Measurements from ENCODE around the gene RAD51B. TPM values are rescaled to one million over a fixed set of nuclear protein-coding genes. Genes with fewer than 3 reads are reported as not detected.

The RAD51B gene
- total RNA-seq, 3 donors from 2014 or later: 10.6 to 77.6 (median 33.8) TPM

DNA sequence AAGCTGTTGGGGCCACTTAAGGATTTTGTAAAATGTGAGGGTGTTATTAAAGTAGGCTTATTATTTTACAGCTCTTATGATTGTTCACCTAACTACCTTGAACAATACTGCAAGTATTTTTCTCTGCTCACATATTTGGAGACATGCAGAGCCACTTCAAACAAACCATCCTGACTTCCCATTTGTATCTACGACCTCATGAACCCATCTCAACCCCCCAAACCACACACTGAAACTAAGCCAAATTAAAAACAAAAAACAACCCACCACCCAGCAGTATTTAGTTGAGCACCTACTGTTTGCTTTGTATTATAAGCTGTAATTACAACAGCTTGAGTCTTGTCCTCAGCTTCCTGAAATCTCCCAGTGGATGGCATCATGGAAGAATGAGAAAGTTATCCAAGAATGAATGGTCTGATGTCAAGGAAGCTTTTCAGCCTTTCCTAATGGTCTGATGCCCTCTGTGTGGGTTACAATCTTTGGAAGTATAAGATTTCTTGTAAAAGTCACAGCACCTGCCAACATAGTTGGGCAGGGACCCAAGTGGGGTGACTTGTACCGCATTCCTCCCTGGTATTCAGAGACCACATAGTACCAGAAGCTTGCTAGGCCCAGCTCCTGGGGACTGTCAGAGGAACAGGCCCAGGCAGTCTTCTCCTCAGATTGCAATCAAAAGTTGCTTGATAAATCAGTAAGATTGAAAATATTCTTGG is 556.6 kb downstream of the RAD51B start:
- no peaks in the 10 kb centered on the region for H3K9me3 ChIP-seq
- H3K4me3 ChIP-seq: no peak overlapping the region
- intact Hi-C loops (cut with DNase I; ENCODE audit: low total_unique reads): no loop called here
- TF ChIP-seq, protein P1, sequence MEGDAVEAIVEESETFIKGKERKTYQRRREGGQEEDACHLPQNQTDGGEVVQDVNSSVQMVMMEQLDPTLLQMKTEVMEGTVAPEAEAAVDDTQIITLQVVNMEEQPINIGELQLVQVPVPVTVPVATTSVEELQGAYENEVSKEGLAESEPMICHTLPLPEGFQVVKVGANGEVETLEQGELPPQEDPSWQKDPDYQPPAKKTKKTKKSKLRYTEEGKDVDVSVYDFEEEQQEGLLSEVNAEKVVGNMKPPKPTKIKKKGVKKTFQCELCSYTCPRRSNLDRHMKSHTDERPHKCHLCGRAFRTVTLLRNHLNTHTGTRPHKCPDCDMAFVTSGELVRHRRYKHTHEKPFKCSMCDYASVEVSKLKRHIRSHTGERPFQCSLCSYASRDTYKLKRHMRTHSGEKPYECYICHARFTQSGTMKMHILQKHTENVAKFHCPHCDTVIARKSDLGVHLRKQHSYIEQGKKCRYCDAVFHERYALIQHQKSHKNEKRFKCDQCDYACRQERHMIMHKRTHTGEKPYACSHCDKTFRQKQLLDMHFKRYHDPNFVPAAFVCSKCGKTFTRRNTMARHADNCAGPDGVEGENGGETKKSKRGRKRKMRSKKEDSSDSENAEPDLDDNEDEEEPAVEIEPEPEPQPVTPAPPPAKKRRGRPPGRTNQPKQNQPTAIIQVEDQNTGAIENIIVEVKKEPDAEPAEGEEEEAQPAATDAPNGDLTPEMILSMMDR (IDR thresholded peaks at IDR 0.05): no peak
- TF ChIP-seq POLR2AphosphoS5 (IDR thresholded peaks at IDR 0.05) (no peak), POLR2A (IDR thresholded peaks at IDR 0.05) (no peak)
- H3K27me3 ChIP-seq: no peaks in the 10 kb centered on the region
- peak overlapping the region; percentile 82 to 84 for H3K27ac ChIP-seq
- peak in 1 of 2 donors; percentile 55 for DNase-seq (ENCODE audit: low spot score in 2 of 2)
- no peaks in the 10 kb centered on the region for H3K36me3 ChIP-seq
- peaks cover 0 to 6% of the 10 kb centered on the region in 2 donors for H3K4me1 ChIP-seq

DNA sequence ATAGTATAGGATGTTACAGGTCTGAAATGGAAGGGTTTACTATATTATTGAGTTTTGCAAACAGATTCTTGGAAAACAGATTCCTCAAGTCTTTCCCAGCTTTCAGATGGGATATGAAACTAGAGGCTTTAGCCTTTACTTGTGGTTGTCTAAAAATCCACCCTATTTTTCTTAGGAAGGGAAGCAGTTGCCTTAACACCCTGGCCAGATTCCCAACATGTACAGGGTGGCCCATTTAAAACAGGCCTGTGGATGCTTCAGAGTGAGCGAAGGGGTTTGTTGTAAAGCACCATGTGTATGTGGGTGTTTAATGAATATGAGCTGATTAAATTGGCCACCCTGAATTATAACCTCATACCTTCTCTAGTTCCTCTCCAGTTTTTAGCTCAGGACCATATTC is 557.4 kb downstream of the RAD51B start:
- Histone ChIP-seq H3K4me3 (no peak overlapping the region), H3K4me1 (peaks cover 0 to 6% of the 10 kb centered on the region in 2 donors), H3K27ac (peak overlapping the region; percentile 82 to 84), H3K27me3 (no peaks in the 10 kb centered on the region), H3K36me3 (no peaks in the 10 kb centered on the region), H3K9me3 (no peaks in the 10 kb centered on the region)
- DNase-seq (ENCODE audit: low spot score in 2 of 2): no peak
- intact Hi-C loops (cut with DNase I; ENCODE audit: low total_unique reads): no loop called here
- TF ChIP-seq, protein P1 (IDR thresholded peaks at IDR 0.05): no peak
- no peak for TF ChIP-seq POLR2A (IDR thresholded peaks at IDR 0.05)

- Histone ChIP-seq H3K4me3 (peak overlapping the region in 1 of 3 donors; percentile 9), H3K27ac (peak overlapping the region; percentile 82 to 84), H3K27me3 (no peaks in the 10 kb centered on the region), H3K9me3 (no peaks in the 10 kb centered on the region), H3K36me3 (no peaks in the 10 kb centered on the region), H3K4me1 (peaks cover 0 to 6% of the 10 kb centered on the region in 2 donors)
- DNase-seq (ENCODE audit: low spot score in 2 of 2): peak in 1 of 2 donors; percentile 63
- intact Hi-C loops (cut with DNase I; ENCODE audit: low total_unique reads): no loop called here
- TF ChIP-seq POLR2A (IDR thresholded peaks at IDR 0.05) (no peak), POLR2AphosphoS5 (IDR thresholded peaks at IDR 0.05) (peak in 2 of 3 donors; percentile 33 to 43)
- TF ChIP-seq, protein P1 (IDR thresholded peaks at IDR 0.05): no peak
Observed at GRCh38 chr14:68377459-68377858, 557.9 kb downstream of the RAD51B start.

DNA sequence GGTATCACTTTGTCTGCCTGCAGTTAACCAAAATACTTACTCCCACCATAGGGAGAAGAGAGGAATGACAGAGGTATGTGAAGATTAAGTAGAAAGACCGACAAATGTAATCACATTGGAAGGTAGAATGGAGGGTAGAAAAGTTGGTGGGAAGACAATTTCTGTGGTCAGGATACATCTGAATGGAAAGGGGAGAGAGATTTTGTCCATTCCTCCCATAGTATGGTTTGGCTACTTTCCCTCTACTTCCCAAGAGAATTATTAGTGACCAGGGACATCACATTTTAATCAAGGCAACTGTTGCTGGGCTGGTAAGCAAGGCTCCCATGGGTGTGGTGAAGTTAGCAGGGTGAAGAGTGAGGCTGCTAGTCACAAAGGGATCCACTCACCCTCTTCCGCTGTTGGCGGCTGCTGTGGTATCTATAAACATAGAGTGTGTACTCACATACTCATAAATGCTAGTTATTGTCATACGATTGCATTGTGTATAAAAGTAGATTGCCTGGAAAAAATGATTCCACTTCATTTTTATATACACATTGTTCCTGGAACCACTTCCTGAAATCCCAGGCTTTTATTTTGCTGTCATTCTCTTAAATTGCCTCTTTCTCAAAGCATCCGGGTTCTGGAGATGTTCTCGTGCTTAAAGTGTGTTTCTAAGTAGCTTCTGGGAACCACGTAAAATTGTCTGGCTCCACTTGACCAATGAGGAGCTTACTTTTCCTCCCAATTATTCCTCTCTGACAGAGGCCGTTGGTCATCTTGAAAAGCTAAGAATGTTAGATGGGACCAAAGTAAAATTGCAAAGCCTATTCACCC is 560.1 kb downstream of the RAD51B start:
- H3K36me3 ChIP-seq: no peaks in the 10 kb centered on the region
- no peaks in the 10 kb centered on the region for H3K9me3 ChIP-seq
- H3K27me3 ChIP-seq: no peaks in the 10 kb centered on the region
- peaks cover 0 to 6% of the 10 kb centered on the region in 2 donors for H3K4me1 ChIP-seq
- intact Hi-C loops (cut with DNase I; ENCODE audit: low total_unique reads): no loop called here
- peak overlapping the region; percentile 32 to 67 for H3K27ac ChIP-seq
- DNase-seq (ENCODE audit: low spot score in 2 of 2): no peak
- TF ChIP-seq POLR2AphosphoS5 (IDR thresholded peaks at IDR 0.05) (no peak), POLR2A (IDR thresholded peaks at IDR 0.05) (no peak)
- TF ChIP-seq, protein P1 (IDR thresholded peaks at IDR 0.05): no peak
- H3K4me3 ChIP-seq: no peak overlapping the region

GRCh38 chr14:68380329-68380741 is 560.8 kb downstream of the RAD51B start:
- DNase-seq (ENCODE audit: low spot score in 2 of 2): no peak
- Histone ChIP-seq H3K4me3 (no peak overlapping the region), H3K27me3 (no peaks in the 10 kb centered on the region), H3K36me3 (no peaks in the 10 kb centered on the region), H3K9me3 (no peaks in the 10 kb centered on the region), H3K4me1 (peaks cover 0 to 6% of the 10 kb centered on the region in 2 donors), H3K27ac (peak overlapping the region; percentile 32 to 67)
- TF ChIP-seq POLR2A (IDR thresholded peaks at IDR 0.05): no peak
- no peak for TF ChIP-seq POLR2AphosphoS5 (IDR thresholded peaks at IDR 0.05)
- TF ChIP-seq, protein P1 (IDR thresholded peaks at IDR 0.05): no peak
- intact Hi-C loops (cut with DNase I; ENCODE audit: low total_unique reads): no loop called here
